ENCODE measurements around the gene MAX.
"Not testable (repeated sequence)": the region's sequence is repeated elsewhere in the genome, so short reads cannot be mapped to it uniquely, and the experiment has no call there.

The MAX gene

GRCh38 chr14:65032319-65032718 is 70.0 kb downstream of the MAX start:
- DNase-seq: no peak

GRCh38 chr14:65031321-65031720 is 71.0 kb downstream of the MAX start:
- not testable (repeated sequence) for DNase-seq

- DNase-seq: no peak
Observed at GRCh38 chr14:65028937-65029336, 73.4 kb downstream of the MAX start.

- no peak for DNase-seq
Observed at GRCh38 chr14:65027127-65027799, 75.1 kb downstream of the MAX start.

GRCh38 chr14:65026526-65026925 is 75.8 kb downstream of the MAX start:
- DNase-seq: no peak

- no peak for DNase-seq
Observed at GRCh38 chr14:65025818-65026217, 76.5 kb downstream of the MAX start.

Data from bone marrow (tissue), 2 donors.